GM12891 (cell line): ENCODE measurements around the gene PRR23E.

Experiments
- DNase-seq: peaks from one replicate; pipeline ENCODE4 v3.0.0; 2011; ENCODE audit warnings: low spot score; ENCODE audit not compliant: insufficient read length
- FAIRE-seq: peaks from 2 replicates; lab custom pipeline; 2011; peaks lifted over from hg19 to GRCh38; lab: Jason Lieb, UNC
- PAX5 ChIP-seq: IDR thresholded peaks from 2 replicates; pipeline ENCODE4 v1.6.1; 2011; ENCODE audit warnings: low read length, moderate library complexity, mild to moderate bottlenecking; ENCODE audit not compliant: insufficient read depth, severe bottlenecking
- POLR2A ChIP-seq: IDR thresholded peaks from 2 replicates; pipeline ENCODE4 v1.6.1; 2011; ENCODE audit warnings: low read depth, low read length, control low read depth
- POLR2AphosphoS5 ChIP-seq: IDR thresholded peaks from 2 replicates; pipeline ENCODE4 v1.6.1; 2011; ENCODE audit warnings: low read depth, low read length, control low read depth
- POU2F2 ChIP-seq: IDR thresholded peaks from 2 replicates; pipeline ENCODE4 v1.6.1; 2011; ENCODE audit warnings: low read depth, mild to moderate bottlenecking, control low read depth, low read length, moderate library complexity
- SPI1 ChIP-seq: IDR thresholded peaks from 2 replicates; pipeline ENCODE4 v1.6.1; 2011; ENCODE audit warnings: low read depth, low read length, control low read depth
- TAF1 ChIP-seq: IDR thresholded peaks from 2 replicates; pipeline ENCODE4 v1.6.1; 2011; ENCODE audit warnings: low read depth, low read length, control low read depth

The PRR23E gene

GRCh38 chr3:127214975-127215374, 22.0 kb downstream of the PRR23E start:
- FAIRE-seq (no peak), DNase-seq (no peak)
- no peak for TF ChIP-seq TAF1
- no peak for TF ChIP-seq POLR2AphosphoS5
- no peak for TF ChIP-seq PAX5
- no peak for TF ChIP-seq POU2F2

- no peak for FAIRE-seq
- TF ChIP-seq SPI1, result no peak
- no peak for TF ChIP-seq POU2F2
- TF ChIP-seq PAX5, result no peak
- TF ChIP-seq TAF1, result no peak
- TF ChIP-seq POLR2AphosphoS5, result no peak
- no peak for TF ChIP-seq POLR2A
- DNase-seq, result no peak
Measured at GRCh38 chr3:127215714-127216414, 22.9 kb downstream of the PRR23E start.

GRCh38 chr3:127216415-127217261, 23.7 kb downstream of the PRR23E start:
- no peak for FAIRE-seq
- TF ChIP-seq SPI1 (no peak), PAX5 (no peak), TAF1 (no peak), POLR2AphosphoS5 (no peak), POU2F2 (no peak), POLR2A (no peak)
- DNase-seq, result no peak

- DNase-seq (no peak), FAIRE-seq (no peak)
- no peak for TF ChIP-seq TAF1
- TF ChIP-seq SPI1, result no peak
- TF ChIP-seq PAX5, result no peak
- TF ChIP-seq POLR2AphosphoS5, result no peak
- TF ChIP-seq POU2F2, result no peak
- TF ChIP-seq POLR2A, result no peak
Measured at GRCh38 chr3:127217596-127218453, 24.9 kb downstream of the PRR23E start.

- TF ChIP-seq TAF1 (no peak), POLR2AphosphoS5 (no peak), POLR2A (no peak), POU2F2 (no peak), PAX5 (no peak), SPI1 (no peak)
- FAIRE-seq (no peak), DNase-seq (no peak)
Measured at GRCh38 chr3:127218454-127218922, 25.6 kb downstream of the PRR23E start.

GRCh38 chr3:127220497-127220896, 27.6 kb downstream of the PRR23E start:
- DNase-seq, result no peak
- TF ChIP-seq SPI1, result no peak
- TF ChIP-seq PAX5, result no peak
- TF ChIP-seq POU2F2, result no peak
- TF ChIP-seq POLR2A, result no peak
- no peak for TF ChIP-seq TAF1
- no peak for TF ChIP-seq POLR2AphosphoS5
- no peak for FAIRE-seq

- FAIRE-seq (no peak), DNase-seq (no peak)
- TF ChIP-seq POLR2AphosphoS5 (no peak), POU2F2 (no peak), SPI1 (no peak), POLR2A (no peak), PAX5 (no peak), TAF1 (no peak)
Measured at GRCh38 chr3:127221037-127221436, 28.1 kb downstream of the PRR23E start.

GRCh38 chr3:127221446-127222035, 28.6 kb downstream of the PRR23E start:
- TF ChIP-seq POU2F2 (no peak), POLR2AphosphoS5 (no peak), SPI1 (no peak), TAF1 (no peak), POLR2A (no peak), PAX5 (no peak)
- FAIRE-seq, result no peak
- DNase-seq, result no peak

GRCh38 chr3:127222163-127222562, 29.2 kb downstream of the PRR23E start:
- TF ChIP-seq TAF1 (no peak), POLR2A (no peak)
- FAIRE-seq (no peak), DNase-seq (no peak)
